Transverse colon (tissue), 4 donors: ENCODE results near the gene LRRC4C.

Experiments
- EP300 ChIP-seq: sonication (generic); formaldehyde crosslinking; IDR thresholded peaks from one replicate; pipeline ENCODE4 v1.6.1; 2017; ENCODE audit warnings: antibody characterized with exemption, low read depth
- POLR2A ChIP-seq: fragments of 450-650 bp; IDR thresholded peaks from one replicate; pipeline ENCODE4 v1.6.1; 2016; ENCODE audit warnings: antibody characterized with exemption, mild to moderate bottlenecking, moderate library complexity
- POLR2AphosphoS5 ChIP-seq, 3 donors: sonication (generic); formaldehyde crosslinking; IDR thresholded peaks; one replicate each; pipeline ENCODE4 v1.6.1; 2016; ENCODE audit warnings: antibody characterized with exemption in 3 of 3
- TF ChIP-seq, protein P1 (sequence below), 5 experiments: fragments of 200-600 bp in 3 of 5; fragments of 450-650 bp in 2 of 5; sonication (generic) in 3 of 5; IDR thresholded peaks; 1 replicate in 2 of 5; 2 replicates in 3 of 5; pipeline ENCODE4 v1.5.1; 2016 to 2017; ENCODE audit warnings: antibody characterized with exemption in 5 of 5, inconsistent platforms in 3 of 5, mild to moderate bottlenecking in 2 of 5, moderate library complexity in 1 of 5

DNA sequence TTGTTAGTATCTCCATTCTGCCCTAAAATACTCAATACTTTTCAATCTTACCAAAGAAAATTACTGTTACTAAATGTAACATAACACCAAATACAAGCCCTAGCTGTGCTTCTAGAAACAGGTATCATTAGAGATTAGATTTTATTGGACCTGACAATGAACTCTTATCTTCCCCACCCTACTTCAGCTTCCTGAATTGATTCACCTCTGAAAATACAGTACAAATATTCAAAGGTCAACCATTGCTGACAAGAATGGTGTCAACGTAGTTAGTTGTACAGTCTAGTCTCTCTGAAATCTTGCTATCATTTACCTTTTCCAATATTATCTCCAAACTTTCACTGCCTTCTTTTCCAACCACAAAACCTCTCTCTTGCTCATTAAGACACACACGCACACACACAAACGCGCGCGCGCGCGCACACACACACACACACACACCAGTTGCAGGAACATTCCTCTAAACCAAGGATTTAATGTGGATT lies 22.4 kb downstream of the LRRC4C start:
- TF ChIP-seq POLR2AphosphoS5 (IDR thresholded peaks at IDR 0.05): no peak
- TF ChIP-seq, protein P1, sequence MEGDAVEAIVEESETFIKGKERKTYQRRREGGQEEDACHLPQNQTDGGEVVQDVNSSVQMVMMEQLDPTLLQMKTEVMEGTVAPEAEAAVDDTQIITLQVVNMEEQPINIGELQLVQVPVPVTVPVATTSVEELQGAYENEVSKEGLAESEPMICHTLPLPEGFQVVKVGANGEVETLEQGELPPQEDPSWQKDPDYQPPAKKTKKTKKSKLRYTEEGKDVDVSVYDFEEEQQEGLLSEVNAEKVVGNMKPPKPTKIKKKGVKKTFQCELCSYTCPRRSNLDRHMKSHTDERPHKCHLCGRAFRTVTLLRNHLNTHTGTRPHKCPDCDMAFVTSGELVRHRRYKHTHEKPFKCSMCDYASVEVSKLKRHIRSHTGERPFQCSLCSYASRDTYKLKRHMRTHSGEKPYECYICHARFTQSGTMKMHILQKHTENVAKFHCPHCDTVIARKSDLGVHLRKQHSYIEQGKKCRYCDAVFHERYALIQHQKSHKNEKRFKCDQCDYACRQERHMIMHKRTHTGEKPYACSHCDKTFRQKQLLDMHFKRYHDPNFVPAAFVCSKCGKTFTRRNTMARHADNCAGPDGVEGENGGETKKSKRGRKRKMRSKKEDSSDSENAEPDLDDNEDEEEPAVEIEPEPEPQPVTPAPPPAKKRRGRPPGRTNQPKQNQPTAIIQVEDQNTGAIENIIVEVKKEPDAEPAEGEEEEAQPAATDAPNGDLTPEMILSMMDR (IDR thresholded peaks at IDR 0.05): no peak
- no peak for TF ChIP-seq POLR2A
- no peak for TF ChIP-seq EP300
